GM21390 (cell line): ENCODE results near the gene CRISP3.

ENCODE experiments used
- ATAC-seq: cut with Tn5 transposase; IDR thresholded peaks from one replicate; pipeline ENCODE4 v1.9.1; 2021; ENCODE audit not compliant: unreplicated experiment

Gene CRISP3

DNA sequence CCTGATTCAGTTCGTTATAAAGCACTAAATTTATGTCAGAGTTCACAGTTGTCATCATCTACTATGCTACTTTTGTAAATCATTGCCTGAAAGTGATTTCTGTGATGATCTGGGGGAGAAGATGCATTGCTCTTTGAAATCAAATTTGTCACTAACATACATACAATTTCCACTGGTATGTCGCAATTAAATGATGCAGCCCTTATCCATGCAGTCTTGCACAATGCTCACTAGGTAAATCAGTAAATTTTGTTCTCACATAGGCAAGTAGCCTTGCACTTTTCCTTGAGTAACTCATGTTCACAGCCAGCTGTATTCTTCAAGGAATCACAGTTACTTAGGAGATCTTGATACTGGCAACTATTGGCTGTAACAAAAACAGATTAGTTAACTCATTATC, 51.7 kb downstream of the CRISP3 start:
- no peak for ATAC-seq
